Gastrocnemius medialis (tissue), 4 donors: ENCODE measurements around the gene DBNDD1.

Source experiments
- POLR2A ChIP-seq, 2 donors: fragments of 450-650 bp; IDR thresholded peaks; one replicate each; pipeline ENCODE4 v1.6.1; 2017; ENCODE audit warnings: antibody characterized with exemption in 2 of 2, mild to moderate bottlenecking in 2 of 2, moderate library complexity in 2 of 2
- TF ChIP-seq, protein P1 (sequence below), 5 experiments: fragments of 450-650 bp in 3 of 5; fragments of 200-600 bp in 2 of 5; sonication (generic) in 2 of 5; IDR thresholded peaks in 4 of 5; conservative IDR thresholded peaks in 1 of 5; 1 replicate in 4 of 5; 2 replicates in 1 of 5; pipeline ENCODE4 v1.5.1; 2016 to 2019; ENCODE audit warnings: antibody characterized with exemption in 5 of 5, mild to moderate bottlenecking in 3 of 5, moderate library complexity in 3 of 5

DNA sequence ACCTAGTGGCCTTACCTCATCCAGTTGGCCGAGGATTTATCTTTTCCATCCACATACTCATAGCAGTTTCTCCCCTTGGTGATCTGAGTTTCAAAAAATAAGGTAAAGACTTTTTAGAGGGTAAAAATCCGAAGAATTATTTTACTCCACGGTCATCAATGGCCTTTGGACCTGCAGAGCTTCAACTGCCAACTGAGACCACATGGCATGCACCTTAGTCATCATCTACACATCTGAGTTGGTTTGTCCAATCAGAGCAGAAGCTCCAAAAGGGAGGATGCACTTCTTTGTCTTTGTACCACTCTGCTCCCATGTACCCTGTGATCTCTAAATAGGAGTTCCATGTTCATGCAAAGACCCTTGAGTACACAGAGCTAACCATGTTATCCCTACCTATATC, 42.2 kb upstream of the DBNDD1 start:
- TF ChIP-seq, protein P1, sequence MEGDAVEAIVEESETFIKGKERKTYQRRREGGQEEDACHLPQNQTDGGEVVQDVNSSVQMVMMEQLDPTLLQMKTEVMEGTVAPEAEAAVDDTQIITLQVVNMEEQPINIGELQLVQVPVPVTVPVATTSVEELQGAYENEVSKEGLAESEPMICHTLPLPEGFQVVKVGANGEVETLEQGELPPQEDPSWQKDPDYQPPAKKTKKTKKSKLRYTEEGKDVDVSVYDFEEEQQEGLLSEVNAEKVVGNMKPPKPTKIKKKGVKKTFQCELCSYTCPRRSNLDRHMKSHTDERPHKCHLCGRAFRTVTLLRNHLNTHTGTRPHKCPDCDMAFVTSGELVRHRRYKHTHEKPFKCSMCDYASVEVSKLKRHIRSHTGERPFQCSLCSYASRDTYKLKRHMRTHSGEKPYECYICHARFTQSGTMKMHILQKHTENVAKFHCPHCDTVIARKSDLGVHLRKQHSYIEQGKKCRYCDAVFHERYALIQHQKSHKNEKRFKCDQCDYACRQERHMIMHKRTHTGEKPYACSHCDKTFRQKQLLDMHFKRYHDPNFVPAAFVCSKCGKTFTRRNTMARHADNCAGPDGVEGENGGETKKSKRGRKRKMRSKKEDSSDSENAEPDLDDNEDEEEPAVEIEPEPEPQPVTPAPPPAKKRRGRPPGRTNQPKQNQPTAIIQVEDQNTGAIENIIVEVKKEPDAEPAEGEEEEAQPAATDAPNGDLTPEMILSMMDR (IDR thresholded peaks at IDR 0.05 in 4 of 5, conservative IDR thresholded peaks at IDR 0.05 in 1 of 5): no peak
- no peak for TF ChIP-seq POLR2A (IDR thresholded peaks at IDR 0.05)
